ENCODE results near the gene SMARCA4. TPM values are rescaled to one million over a fixed set of nuclear protein-coding genes. Genes with fewer than 3 reads are reported as not detected.

The SMARCA4 gene
- total RNA-seq, 6 donors from 2014 or later = 82.8 to 245 (median 108) TPM

DNA sequence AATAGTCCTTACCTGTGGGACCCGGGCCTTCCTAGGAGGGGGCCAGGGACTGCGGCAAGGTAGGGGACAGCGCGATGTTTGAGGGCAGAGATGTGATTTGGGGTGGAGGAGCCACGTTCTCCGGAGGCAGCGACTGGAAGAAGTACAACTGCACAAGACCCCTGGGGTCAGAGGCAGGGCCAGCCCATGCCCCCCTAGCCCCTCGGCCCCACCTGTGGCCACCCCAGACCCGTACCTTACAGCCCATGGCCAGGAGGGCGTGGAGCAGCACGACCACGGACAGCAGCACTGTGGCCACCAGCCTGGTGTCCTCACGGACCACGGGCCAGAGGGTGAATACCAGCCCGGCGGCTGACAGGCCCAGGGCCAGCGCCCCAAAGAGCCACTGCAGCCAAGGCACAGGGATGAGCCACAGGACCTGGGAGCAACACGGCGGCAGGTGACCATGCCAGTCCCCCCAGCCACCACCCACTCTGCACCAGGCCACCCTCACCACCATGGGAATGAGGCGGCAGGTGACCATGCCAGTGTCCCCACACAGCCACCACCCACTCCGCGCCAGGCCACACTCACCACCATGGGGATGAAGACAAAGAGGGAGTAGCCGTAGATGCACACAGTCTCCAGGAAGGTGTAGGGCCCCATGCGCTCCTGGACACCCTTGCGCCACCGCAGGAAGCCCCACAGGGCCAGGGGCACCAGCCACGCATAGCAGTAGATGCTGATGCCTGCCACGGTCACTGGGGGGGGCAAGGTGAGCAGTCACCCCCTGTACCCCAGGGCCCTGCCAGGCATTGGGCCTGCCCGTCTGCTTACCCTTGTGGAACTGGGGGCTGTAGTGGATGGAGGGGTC lies 37.3 kb upstream of the SMARCA4 start:
- peaks cover 7 to 16% (median 10%) of the 10 kb centered on the region in 4 donors for H3K4me1 ChIP-seq
- DNase-seq = peak in 1 of 2 donors; percentile 77
- peaks cover 2 to 71% (median 51%) of the 10 kb centered on the region in 4 donors for H3K36me3 ChIP-seq
- 84 to 98% methylated on average over 9 to 21 of the region's 29 CpGs for WGBS, 2 donors
- H3K9me3 ChIP-seq = no peaks in the 10 kb centered on the region
- H3K27me3 ChIP-seq = no peaks in the 10 kb centered on the region
- no peak overlapping the region for H3K27ac ChIP-seq
- H3K4me3 ChIP-seq = no peak overlapping the region
- no peak for TF ChIP-seq POLR2AphosphoS5 (IDR thresholded peaks at IDR 0.05)
- TF ChIP-seq, protein P1, sequence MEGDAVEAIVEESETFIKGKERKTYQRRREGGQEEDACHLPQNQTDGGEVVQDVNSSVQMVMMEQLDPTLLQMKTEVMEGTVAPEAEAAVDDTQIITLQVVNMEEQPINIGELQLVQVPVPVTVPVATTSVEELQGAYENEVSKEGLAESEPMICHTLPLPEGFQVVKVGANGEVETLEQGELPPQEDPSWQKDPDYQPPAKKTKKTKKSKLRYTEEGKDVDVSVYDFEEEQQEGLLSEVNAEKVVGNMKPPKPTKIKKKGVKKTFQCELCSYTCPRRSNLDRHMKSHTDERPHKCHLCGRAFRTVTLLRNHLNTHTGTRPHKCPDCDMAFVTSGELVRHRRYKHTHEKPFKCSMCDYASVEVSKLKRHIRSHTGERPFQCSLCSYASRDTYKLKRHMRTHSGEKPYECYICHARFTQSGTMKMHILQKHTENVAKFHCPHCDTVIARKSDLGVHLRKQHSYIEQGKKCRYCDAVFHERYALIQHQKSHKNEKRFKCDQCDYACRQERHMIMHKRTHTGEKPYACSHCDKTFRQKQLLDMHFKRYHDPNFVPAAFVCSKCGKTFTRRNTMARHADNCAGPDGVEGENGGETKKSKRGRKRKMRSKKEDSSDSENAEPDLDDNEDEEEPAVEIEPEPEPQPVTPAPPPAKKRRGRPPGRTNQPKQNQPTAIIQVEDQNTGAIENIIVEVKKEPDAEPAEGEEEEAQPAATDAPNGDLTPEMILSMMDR (IDR thresholded peaks at IDR 0.05) = no peak
- TF ChIP-seq POLR2A (IDR thresholded peaks at IDR 0.05) = no peak
- no peak for TF ChIP-seq EP300 (IDR thresholded peaks at IDR 0.05)
- no peak for ATAC-seq (ENCODE audit: low FRiP score in 2 of 2)

DNA sequence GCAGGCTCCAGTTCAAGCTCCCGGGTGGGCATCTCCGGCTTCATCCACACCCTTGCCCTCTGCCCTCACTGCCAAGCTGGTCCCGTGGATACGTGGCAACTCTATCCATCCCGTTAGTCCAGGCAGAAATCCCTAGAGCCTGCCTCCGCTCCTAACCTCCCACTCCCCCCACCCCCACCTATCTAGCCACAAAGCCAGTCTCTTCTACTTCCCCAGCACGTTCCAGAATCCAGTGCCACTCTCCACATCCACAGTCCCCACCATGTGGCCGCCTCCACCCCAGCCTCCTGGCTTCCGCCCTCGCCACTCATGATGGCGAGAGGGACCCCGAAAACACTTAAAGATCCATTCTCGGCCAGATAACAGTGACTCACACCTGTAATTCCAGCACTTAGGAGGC lies 36.2 kb upstream of the SMARCA4 start:
- Histone ChIP-seq H3K36me3 (peaks cover 2 to 61% (median 47%) of the 10 kb centered on the region in 4 donors), H3K4me3 (no peak overlapping the region), H3K9me3 (no peaks in the 10 kb centered on the region), H3K27me3 (no peaks in the 10 kb centered on the region), H3K27ac (no peak overlapping the region), H3K4me1 (peaks cover 12 to 17% (median 15%) of the 10 kb centered on the region in 4 donors)
- DNase-seq (peak in 1 of 2 donors; percentile 48), ATAC-seq (ENCODE audit: low FRiP score in 2 of 2) (no peak)
- 77 to 90% methylated on average over 6 to 13 of the region's 13 CpGs for WGBS, 2 donors
- TF ChIP-seq EP300 (IDR thresholded peaks at IDR 0.05) (no peak), POLR2A (IDR thresholded peaks at IDR 0.05) (no peak), POLR2AphosphoS5 (IDR thresholded peaks at IDR 0.05) (no peak)
- TF ChIP-seq, protein P1 (IDR thresholded peaks at IDR 0.05) = no peak

DNA sequence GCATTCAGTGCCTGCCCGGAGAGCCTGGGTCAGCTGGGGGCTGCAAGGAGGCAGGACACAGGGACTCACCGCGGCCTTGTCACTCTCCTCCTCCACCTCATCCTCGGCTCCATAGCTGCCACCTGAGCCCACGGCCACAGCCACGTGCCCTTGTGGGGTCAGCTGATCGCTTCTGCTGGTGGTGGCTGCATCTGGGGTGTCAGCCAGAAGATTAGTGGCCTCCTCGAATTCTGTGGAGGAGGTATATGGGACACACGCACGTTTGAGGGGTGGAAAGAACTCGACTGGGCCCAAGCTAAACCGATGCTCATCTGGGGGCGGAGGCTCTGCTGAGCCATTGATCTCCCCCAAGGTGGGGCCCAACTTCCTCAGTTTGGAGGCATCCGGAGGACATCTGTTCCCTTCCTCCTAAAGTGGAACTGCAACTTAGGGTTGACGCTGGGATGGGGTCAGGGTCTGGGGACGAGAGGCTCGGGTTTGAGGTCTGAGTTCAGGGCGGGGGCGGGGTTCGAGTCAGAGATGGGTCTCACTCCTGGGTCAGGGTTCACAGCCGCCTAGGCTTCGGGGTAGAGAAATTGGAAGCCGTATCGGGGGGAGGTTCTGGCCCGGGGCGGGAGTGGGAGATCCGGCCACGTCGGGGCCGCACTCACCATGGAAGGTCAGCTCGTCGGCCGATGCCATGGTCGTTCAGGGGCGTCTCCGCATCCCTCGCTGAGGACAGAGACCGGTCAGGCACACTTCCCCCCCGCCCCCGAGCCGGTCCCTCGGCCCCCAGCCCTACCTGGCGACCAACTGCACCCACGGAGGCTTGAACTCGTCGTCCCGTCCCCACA lies 32.9 kb upstream of the SMARCA4 start:
- Histone ChIP-seq H3K27ac (peak overlapping the region; percentile 80 to 95 (median 88)), H3K27me3 (no peaks in the 10 kb centered on the region), H3K36me3 (peaks cover 0 to 43% (median 23%) of the 10 kb centered on the region in 4 donors), H3K9me3 (no peaks in the 10 kb centered on the region), H3K4me1 (peaks cover 18 to 29% (median 22%) of the 10 kb centered on the region in 4 donors), H3K4me3 (peak overlapping the region; percentile 52 to 100 (median 95))
- DNase-seq = peak in 1 of 2 donors; percentile 61
- ATAC-seq (ENCODE audit: low FRiP score in 2 of 2) = peak; percentile 30 to 58
- TF ChIP-seq, protein P1 (IDR thresholded peaks at IDR 0.05) = no peak
- TF ChIP-seq POLR2A (IDR thresholded peaks at IDR 0.05) (no peak), EP300 (IDR thresholded peaks at IDR 0.05) (no peak), POLR2AphosphoS5 (IDR thresholded peaks at IDR 0.05) (no peak)
- WGBS, 2 donors = 0 to 9% methylated on average over 3 to 28 of the region's 47 CpGs

GRCh38 chr19:10928563-10929401 lies 32.0 kb upstream of the SMARCA4 start, which contains the start of the genes TIMM29 and YIPF2:
Gene TIMM29 (plus strand): TSS chr19:10928811. CDS start chr19:10928823, 12 bp downstream.
Gene YIPF2 (minus strand): TSS chr19:10928639. CDS start chr19:10928410, 229 bp downstream.
- Histone ChIP-seq H3K4me1 (peaks cover 18 to 29% (median 22%) of the 10 kb centered on the region in 4 donors), H3K27ac (peak within 1 kb of the TSS; percentile 80 to 95 (median 88)), H3K36me3 (peaks cover 0 to 42% (median 17%) of the 10 kb centered on the region in 4 donors), H3K4me3 (peak within 1 kb of the TSS; percentile 90 to 100 (median 100)), H3K27me3 (no peaks in the 10 kb centered on the region), H3K9me3 (no peaks in the 10 kb centered on the region)
- 0% methylated on average over 50 of the region's 96 CpGs; no CpG with 5 or more reads in 1 of the 2 donors for WGBS, 2 donors
- peak; percentile 95 to 97 for ATAC-seq (ENCODE audit: low FRiP score in 2 of 2)
- DNase-seq = peak; percentile 97 to 98
- TF ChIP-seq, protein P1 (IDR thresholded peaks at IDR 0.05) = peak in 1 of 6 experiments; percentile 3
- TF ChIP-seq POLR2AphosphoS5 (IDR thresholded peaks at IDR 0.05) (peak; percentile 42 to 78), EP300 (IDR thresholded peaks at IDR 0.05) (no peak), POLR2A (IDR thresholded peaks at IDR 0.05) (peak in 3 of 4 donors; percentile 63 to 73 (median 67))
